IMR-90 (cell line): ENCODE results near the gene MUC5B. TPM values are rescaled to one million over a fixed set of nuclear protein-coding genes. Genes with fewer than 3 reads are reported as not detected.

Source experiments
- ATAC-seq: fragments of 200-7000 bp; cut with Tn5 transposase; 2 replicates; pipeline ENCODE4 v1.9.1; 2020; ENCODE audit warnings: low read depth, mild to moderate bottlenecking, moderate library complexity
- BruUV-seq: library from RNA; stranded (reverse); fragments of 400-500 nt; replicated peaks from 2 replicates; lab custom pipeline; 2021; lab: Mats Ljungman, UMichigan
- CTCF ChIA-PET: fragments of 300-600 bp; formaldehyde crosslinking; extraction: SDS; loops from one replicate; lab custom pipeline; 2021; ENCODE audit warnings: antibody characterized with exemption; lab: Yijun Ruan, JAX
- POLR2A ChIA-PET: fragments of 300-600 bp; sonication (Branson Sonifier 250); formaldehyde crosslinking; loops from one replicate; lab custom pipeline; 2022; ENCODE audit warnings: antibody characterized with exemption; ENCODE audit not compliant: unreplicated experiment; lab: Charles Lee
- DNase-seq: peaks from one replicate; pipeline ENCODE4 v3.0.0; 2013
- H2AFZ ChIP-seq: replicated peaks from 2 replicates; pipeline ENCODE3; 2013; ENCODE audit warnings: low read length, mild to moderate bottlenecking; ENCODE audit not compliant: poor library complexity
- H2AK5ac ChIP-seq: 2 replicates; pipeline ENCODE4 v1.6.1; 2013; ENCODE audit warnings: low read depth, low read length, inconsistent platforms
- H2AK9ac ChIP-seq: replicated peaks from 2 replicates; pipeline ENCODE3; 2013; ENCODE audit warnings: mild to moderate bottlenecking, low read depth, low read length, moderate library complexity; ENCODE audit not compliant: poor library complexity
- H2BK120ac ChIP-seq: 2 replicates; pipeline ENCODE4 v1.6.1; 2013; ENCODE audit warnings: low read depth, low read length, inconsistent platforms
- H2BK15ac ChIP-seq: 3 replicates; pipeline ENCODE4 v1.6.1; 2013; ENCODE audit warnings: low read depth, low read length, inconsistent platforms
- H2BK20ac ChIP-seq: 2 replicates; pipeline ENCODE4 v1.6.1; 2013; ENCODE audit warnings: low read depth, mild to moderate bottlenecking, inconsistent platforms, low read length, moderate library complexity
- H2BK5ac ChIP-seq: 2 replicates; pipeline ENCODE4 v1.6.1; 2013; ENCODE audit warnings: mild to moderate bottlenecking, low read depth, low read length, inconsistent platforms; ENCODE audit not compliant: poor library complexity, severe bottlenecking
- H3K14ac ChIP-seq: replicated peaks from 2 replicates; pipeline ENCODE4 v1.6.1; 2013; ENCODE audit warnings: low read depth, low read length, inconsistent platforms
- H3K18ac ChIP-seq: 2 replicates; pipeline ENCODE4 v1.6.1; 2013; ENCODE audit warnings: low read depth, low read length, control low read depth
- H3K23ac ChIP-seq: 2 replicates; pipeline ENCODE4 v1.6.1; 2013; ENCODE audit warnings: low read depth, low read length, inconsistent platforms
- H3K27ac ChIP-seq: 2 replicates; pipeline ENCODE4 v1.5.1; 2013; ENCODE audit warnings: mild to moderate bottlenecking, control low read depth, low read length; ENCODE audit not compliant: insufficient read depth
- H3K27me3 ChIP-seq: 2 replicates; pipeline ENCODE4 v1.6.1; 2013; ENCODE audit warnings: low read length; ENCODE audit not compliant: control insufficient read depth, insufficient read depth
- H3K36me3 ChIP-seq: 2 replicates; pipeline ENCODE4 v1.6.1; 2013; ENCODE audit warnings: low read length, mixed read lengths; ENCODE audit not compliant: control insufficient read depth, insufficient read depth
- H3K4ac ChIP-seq: 2 replicates; pipeline ENCODE4 v1.6.1; 2013; ENCODE audit warnings: low read depth, low read length, inconsistent platforms
- H3K4me1 ChIP-seq: 2 replicates; pipeline ENCODE4 v1.6.1; 2013; ENCODE audit warnings: low read length, mixed read lengths; ENCODE audit not compliant: control insufficient read depth, insufficient read depth
- H3K4me2 ChIP-seq: 2 replicates; pipeline ENCODE4 v1.6.1; 2013; ENCODE audit warnings: low read depth, mild to moderate bottlenecking, control low read depth, low read length, moderate library complexity
- H3K4me3 ChIP-seq: 2 replicates; pipeline ENCODE4 v1.5.1; 2013; ENCODE audit warnings: low read depth, mild to moderate bottlenecking, control low read depth, low read length, moderate library complexity; ENCODE audit not compliant: insufficient read depth
- H3K56ac ChIP-seq: 2 replicates; pipeline ENCODE4 v1.6.1; 2013; ENCODE audit warnings: low read length, inconsistent platforms; ENCODE audit not compliant: insufficient read depth; ENCODE audit errors: extremely low read depth
- H3K79me1 ChIP-seq, 2 experiments: 2 replicates each; pipeline ENCODE4 v1.6.1; 2013; ENCODE audit warnings: low read length in 2 of 2, inconsistent platforms in 1 of 2, low read depth in 1 of 2
- H3K9ac ChIP-seq: 2 replicates; pipeline ENCODE4 v1.6.1; 2013; ENCODE audit warnings: low read depth, low read length, control low read depth
- H3K9me1 ChIP-seq: 2 replicates; pipeline ENCODE4 v1.6.1; 2013; ENCODE audit warnings: low read length, inconsistent platforms; ENCODE audit not compliant: insufficient read depth
- H3K9me3 ChIP-seq: 2 replicates; pipeline ENCODE4 v1.6.1; 2013; ENCODE audit warnings: low read length; ENCODE audit not compliant: control insufficient read depth, insufficient read depth
- H4K20me1 ChIP-seq: 2 replicates; pipeline ENCODE4 v1.6.1; 2013; ENCODE audit warnings: low read length, inconsistent platforms; ENCODE audit not compliant: insufficient read depth
- H4K5ac ChIP-seq: 2 replicates; pipeline ENCODE4 v1.6.1; 2013; ENCODE audit warnings: mild to moderate bottlenecking, low read depth, low read length, control low read depth
- H4K8ac ChIP-seq, 2 experiments: 2 replicates each; pipeline ENCODE4 v1.6.1; 2013; ENCODE audit warnings: low read depth in 2 of 2, low read length in 2 of 2, control low read depth in 1 of 2, inconsistent platforms in 1 of 2
- H4K91ac ChIP-seq: 2 replicates; pipeline ENCODE4 v1.6.1; 2013; ENCODE audit warnings: low read depth, low read length, inconsistent platforms; ENCODE audit not compliant: insufficient read depth
- BHLHE40 ChIP-seq: fragments of 150-350 bp; IDR thresholded peaks from 2 replicates; pipeline ENCODE4 v1.6.1; 2016; ENCODE audit warnings: mild to moderate bottlenecking, low read depth, low read length
- CHD1 ChIP-seq: IDR thresholded peaks from 2 replicates; pipeline ENCODE4 v1.6.1; 2012; ENCODE audit warnings: low read depth, low read length, improper control_type of control experiment
- FOS ChIP-seq: fragments of 150-350 bp; IDR thresholded peaks from 2 replicates; pipeline ENCODE4 v1.6.1; 2016; ENCODE audit warnings: low read depth, low read length
- NFE2L2 ChIP-seq: fragments of 150-350 bp; IDR thresholded peaks from 2 replicates; pipeline ENCODE4 v1.6.1; 2016; ENCODE audit warnings: low read depth, mild to moderate bottlenecking, low read length
- WGBS, 2 experiments: methylation state at CpG; one replicate each; pipeline versions ENCODE4 v1.1.5 to v1.1.7; 2013; ENCODE audit warnings: missing lambda C conversion rate in 2 of 2; ENCODE audit not compliant: insufficient read length in 1 of 2; ENCODE audit errors: extremely low coverage in 2 of 2; 5-methylcytosine and 5-hydroxymethylcytosine counted together
- dilution Hi-C: fragments of 300-500 bp; cut with HindIII; formaldehyde crosslinking; loops from one replicate; pipeline ENCODE4 v1.14.3; 2018; ENCODE audit warnings: low sequenced_read_pairs; ENCODE audit not compliant: unreplicated experiment
- in situ Hi-C: fragments of 300-500 bp; cut with MboI; formaldehyde crosslinking; loops from 3 replicates; pipeline ENCODE4 v1.14.3; 2019; ENCODE audit warnings: low sequenced_read_pairs, inconsistent platforms, mixed read lengths
- intact Hi-C: fragments of 100-400 bp; cut with micrococcal nuclease; formaldehyde crosslinking; loops from 2 replicates; pipeline ENCODE4 v1.10.0; 2022
- polyA plus RNA-seq, 3 experiments: library from polyadenylated mRNA; depleted of rRNA; stranded (reverse); fragments of >200 nt; gene quantifications; 2 replicates each; pipeline ENCODE4 v1.2.3, GENCODE V29; 2012; ENCODE audit warnings: low replicate concordance in 1 of 3
- total RNA-seq: library from RNA; depleted of rRNA; stranded (reverse); fragments of >200 nt; gene quantifications from 2 replicates; pipeline ENCODE4 v1.2.3, GENCODE V29; 2012
- TF ChIP-seq, protein P1 (sequence below): fragments of 150-350 bp; IDR thresholded peaks from 2 replicates; pipeline ENCODE4 v1.6.1; 2016; ENCODE audit warnings: low read depth, mild to moderate bottlenecking, low read length, moderate library complexity, borderline replicate concordance
- TF ChIP-seq, protein P2 (sequence below): fragments of 150-350 bp; IDR thresholded peaks from 2 replicates; pipeline ENCODE4 v1.6.1; 2017; ENCODE audit warnings: mild to moderate bottlenecking, antibody characterized with exemption, low read length, low read depth

MUC5B gene
- total and polyA plus RNA-seq, 2 of the 4 experiments (the other 2 are of a cell fraction): not detected

DNA sequence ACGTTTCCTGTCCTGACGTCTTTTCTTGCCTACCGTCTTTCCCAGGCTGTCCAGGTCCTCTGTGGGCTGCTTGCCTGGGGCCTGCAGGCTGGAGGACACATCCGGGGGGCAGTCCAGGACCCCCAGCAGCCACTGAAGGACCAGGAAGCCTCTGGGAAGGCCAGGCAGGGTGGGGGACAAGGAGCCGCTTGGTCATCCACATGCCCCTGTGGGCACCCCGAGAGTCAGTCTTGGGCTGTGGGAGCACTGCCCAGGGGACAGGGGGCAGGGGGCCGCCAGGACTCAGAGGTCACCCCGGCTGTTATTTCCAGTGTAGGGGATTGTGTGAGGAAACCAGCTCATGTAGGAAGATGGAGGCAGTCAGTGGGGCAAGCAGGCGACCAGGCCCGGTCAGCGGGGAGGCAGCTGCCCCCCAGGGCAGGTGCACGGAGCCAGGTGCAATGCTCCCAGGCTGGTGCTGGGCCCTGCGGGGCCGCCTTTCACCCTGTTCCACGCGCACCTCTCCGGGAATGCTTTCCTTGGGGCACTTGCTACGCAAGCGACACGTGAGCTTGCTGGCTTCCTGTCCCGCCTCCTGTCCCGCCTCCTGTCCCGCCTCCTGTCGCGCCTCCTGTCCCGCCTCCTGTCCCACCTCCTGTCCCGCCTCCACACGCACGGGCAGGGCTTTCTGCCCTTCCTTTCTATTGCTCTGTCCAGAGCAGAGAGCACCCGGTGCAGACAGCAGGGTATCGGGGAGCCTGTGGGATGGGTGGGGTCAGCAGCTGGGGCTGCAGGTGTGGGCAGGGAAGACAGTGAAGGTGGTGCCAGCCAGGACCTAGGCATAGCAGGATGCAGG lies 39.5 kb downstream of the MUC5B start (continued):
- TF ChIP-seq, protein P1, sequence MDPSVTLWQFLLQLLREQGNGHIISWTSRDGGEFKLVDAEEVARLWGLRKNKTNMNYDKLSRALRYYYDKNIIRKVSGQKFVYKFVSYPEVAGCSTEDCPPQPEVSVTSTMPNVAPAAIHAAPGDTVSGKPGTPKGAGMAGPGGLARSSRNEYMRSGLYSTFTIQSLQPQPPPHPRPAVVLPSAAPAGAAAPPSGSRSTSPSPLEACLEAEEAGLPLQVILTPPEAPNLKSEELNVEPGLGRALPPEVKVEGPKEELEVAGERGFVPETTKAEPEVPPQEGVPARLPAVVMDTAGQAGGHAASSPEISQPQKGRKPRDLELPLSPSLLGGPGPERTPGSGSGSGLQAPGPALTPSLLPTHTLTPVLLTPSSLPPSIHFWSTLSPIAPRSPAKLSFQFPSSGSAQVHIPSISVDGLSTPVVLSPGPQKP: no peak

DNA sequence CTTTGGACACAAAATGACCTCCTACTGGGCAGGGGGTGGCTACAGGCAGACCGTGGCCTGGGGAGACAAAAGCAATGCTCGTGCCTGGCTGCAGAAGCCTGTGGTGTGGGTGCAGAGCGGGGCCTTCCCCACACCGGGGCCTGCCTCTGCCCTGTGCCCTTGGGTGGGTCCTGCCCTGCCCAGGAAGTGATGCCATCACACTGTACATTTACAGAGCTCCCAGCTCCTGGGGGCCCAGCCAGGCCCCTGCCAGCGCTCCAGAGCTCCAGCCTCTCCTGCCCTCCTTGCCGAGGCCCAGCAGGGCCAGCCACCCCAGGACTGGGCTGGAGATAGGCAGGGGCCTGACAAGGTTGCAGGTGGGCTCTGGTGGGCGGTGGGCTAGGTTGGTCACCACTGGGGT lies 40.1 kb downstream of the MUC5B start:
- Histone ChIP-seq H4K20me1 (no peaks in the 10 kb centered on the region), H3K4me2 (peak overlapping the region; percentile 75), H3K9me3 (no peaks in the 10 kb centered on the region), H3K9me1 (peaks cover 5% of the 10 kb centered on the region; the same call in 1 of the 2 replicates), H3K79me1 (no peaks in the 10 kb centered on the region), H3K18ac (no peak overlapping the region), H2BK120ac (no peak overlapping the region), H3K4me3 (no peak overlapping the region; the same call in 1 of the 2 replicates), H2BK20ac (no peak overlapping the region), H4K8ac (peak overlapping the region; percentile 72 to 86; a peak in 3 of 4 replicates), H2BK5ac (no peak overlapping the region), H3K27me3 (no peaks in the 10 kb centered on the region), H2AFZ (peak overlapping the region; percentile 98), H3K14ac (peak overlapping the region; percentile 12; the same call in 1 of the 2 replicates), H3K56ac (no peak overlapping the region), H3K27ac (no peak overlapping the region), H2AK9ac (peak overlapping the region; percentile 93), H3K36me3 (no peaks in the 10 kb centered on the region), H3K9ac (peak overlapping the region; percentile 41), H3K4ac (no peak overlapping the region; the same call in 1 of the 2 replicates), H2BK15ac (no peak overlapping the region), H3K4me1 (peaks cover 11% of the 10 kb centered on the region), H4K91ac (peak overlapping the region; percentile 46), H3K23ac (no peak overlapping the region), H2AK5ac (peak overlapping the region; percentile 43; the same call in 1 of the 2 replicates), H4K5ac (no peak overlapping the region)
- in situ Hi-C loops: no loop called here
- dilution Hi-C loops: no loop called here
- 100% methylated on average over 1 of the region's 7 CpGs; no CpG with 5 or more reads in 1 of the 2 experiments for WGBS, 2 experiments
- ATAC-seq: peak; percentile 6
- intact Hi-C loops: loop anchor here (5.0 kb wide), 1 partner anchor 124 kb away; the partner anchor contains the start of gene BRSK2
- POLR2A ChIA-PET: no interaction called here
- CTCF ChIA-PET: no interaction called here
- no peak for DNase-seq
- BruUV-seq: no TSS peak
- no peak for TF ChIP-seq BHLHE40
- no peak for TF ChIP-seq CHD1
- TF ChIP-seq, protein P2, sequence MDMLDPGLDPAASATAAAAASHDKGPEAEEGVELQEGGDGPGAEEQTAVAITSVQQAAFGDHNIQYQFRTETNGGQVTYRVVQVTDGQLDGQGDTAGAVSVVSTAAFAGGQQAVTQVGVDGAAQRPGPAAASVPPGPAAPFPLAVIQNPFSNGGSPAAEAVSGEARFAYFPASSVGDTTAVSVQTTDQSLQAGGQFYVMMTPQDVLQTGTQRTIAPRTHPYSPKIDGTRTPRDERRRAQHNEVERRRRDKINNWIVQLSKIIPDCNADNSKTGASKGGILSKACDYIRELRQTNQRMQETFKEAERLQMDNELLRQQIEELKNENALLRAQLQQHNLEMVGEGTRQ: no peak
- no peak for TF ChIP-seq NFE2L2
- TF ChIP-seq FOS: no peak
